GM15510 (cell line): ENCODE results near the gene STARD13.

Experiments used
- POLR2A ChIP-seq: IDR thresholded peaks from 3 replicates; pipeline ENCODE4 v1.6.1; 2011; ENCODE audit warnings: borderline replicate concordance; ENCODE audit not compliant: insufficient read length; ENCODE audit errors: extremely low read depth

The STARD13 gene

DNA sequence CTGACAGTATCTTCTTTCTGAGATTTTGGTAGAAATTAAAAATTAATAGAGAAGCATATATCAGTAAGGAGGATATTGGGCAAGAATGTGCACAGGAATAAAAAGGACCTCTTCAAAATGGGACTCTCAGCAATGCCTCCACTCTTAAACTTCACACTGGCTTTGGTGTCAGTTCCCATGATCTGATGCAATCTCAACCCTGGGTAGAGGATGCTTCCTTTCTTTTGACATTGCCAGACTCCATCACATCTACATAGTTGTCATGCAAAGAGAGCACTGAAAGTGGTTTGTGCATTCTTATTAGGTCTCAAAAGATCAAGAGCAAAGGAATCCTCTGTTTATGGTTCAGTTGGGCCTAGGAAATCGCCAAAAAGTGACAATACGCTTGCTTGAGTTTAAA lies 26.3 kb downstream of the STARD13 start:
- TF ChIP-seq POLR2A = no peak

GRCh38 chr13:33258808-33259193 lies 26.8 kb downstream of the STARD13 start:
- no peak for TF ChIP-seq POLR2A

DNA sequence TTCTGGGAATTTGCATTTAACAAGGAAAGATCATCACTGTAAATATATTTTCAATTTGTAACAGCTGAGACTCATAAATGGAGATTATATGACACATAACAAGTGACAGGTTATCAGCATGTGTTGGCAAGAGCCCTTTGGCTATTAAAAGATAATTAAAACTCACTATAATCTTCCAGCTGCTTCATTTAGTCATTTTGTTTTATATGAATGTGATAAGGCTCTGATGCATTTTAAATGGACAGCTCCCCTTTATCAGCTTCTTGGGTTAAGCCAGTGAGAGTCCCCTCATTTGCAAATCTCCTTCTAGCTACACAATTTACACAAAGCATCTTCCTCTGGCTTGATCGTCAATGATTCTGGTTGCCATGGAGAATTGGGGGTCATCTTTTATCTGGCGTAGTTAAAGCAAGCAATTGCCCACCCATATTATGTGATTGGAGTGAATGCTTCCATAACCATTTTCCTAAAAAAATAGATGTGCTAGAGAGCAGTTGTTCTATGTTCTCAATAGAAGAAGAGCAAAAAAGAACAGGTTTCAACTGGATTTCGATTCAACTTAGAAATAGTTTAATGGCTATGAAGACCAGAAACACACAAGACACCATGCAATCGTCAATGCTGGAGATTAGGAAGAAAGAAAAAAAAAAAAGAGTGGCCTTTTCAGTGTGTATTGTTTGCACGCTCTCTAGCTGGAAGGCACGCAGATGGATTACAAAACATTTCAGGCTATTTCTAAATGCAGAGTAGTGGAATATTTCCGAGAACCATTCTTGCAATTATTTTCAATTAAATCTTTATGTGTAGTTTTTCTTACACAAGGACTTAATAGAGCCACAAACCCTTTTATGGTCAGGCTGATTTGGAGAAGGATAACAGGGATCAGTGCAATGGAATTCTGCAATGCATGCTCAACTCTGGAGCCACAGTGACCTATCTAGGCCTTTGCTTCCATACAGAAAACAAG lies 27.4 kb downstream of the STARD13 start:
- TF ChIP-seq POLR2A = no peak

DNA sequence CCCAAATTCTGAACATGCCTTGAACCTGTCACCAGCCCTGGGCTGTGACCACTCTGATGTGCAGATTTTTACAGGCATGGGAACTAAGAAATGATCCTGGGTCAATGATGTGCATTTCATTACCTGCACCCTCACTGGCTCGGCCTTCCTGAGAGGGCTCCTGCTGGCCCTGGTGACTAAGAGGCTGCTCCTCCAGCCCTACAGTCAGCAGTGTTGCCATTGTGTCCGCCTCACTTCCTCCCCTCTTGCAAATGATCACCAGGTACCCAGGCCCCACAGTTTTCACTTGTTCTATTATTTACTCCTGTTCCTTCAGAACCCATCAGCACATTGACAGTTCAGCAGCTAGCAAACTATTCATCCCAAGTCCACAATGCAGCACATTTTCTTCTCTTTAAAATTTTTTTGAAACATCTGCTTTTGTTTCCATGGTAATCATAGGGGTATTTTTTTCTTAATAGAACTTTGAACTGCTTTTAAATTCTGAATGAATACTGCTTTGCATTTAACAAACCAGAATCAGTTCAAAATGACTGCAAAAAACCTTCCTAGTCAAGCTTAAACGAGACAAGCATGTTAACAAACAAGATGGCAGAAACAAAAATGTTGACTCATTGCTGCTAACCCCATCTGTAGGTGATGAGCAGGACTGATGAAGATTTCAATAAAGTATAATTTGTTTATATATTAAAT lies 29.3 kb downstream of the STARD13 start:
- TF ChIP-seq POLR2A = no peak

DNA sequence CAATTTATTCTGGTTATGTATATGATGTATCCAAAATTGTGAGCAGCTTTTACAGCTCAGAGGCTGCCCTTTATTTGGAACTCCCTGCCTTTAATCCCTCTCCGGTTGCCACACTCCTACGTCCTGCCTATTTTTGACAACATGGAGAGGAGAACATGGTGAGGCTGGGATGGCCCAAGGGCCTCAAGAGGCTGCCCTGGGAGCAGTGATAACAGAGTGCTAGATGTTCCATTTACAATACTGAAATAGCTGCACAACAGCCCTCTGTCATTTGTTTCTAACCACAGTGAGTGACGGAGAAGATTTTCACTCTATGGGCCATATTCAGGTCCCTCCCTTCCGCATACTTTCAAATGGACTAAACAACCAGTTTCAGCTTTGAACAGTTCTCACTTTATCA lies 33.4 kb downstream of the STARD13 start:
- TF ChIP-seq POLR2A = no peak

GRCh38 chr13:33251131-33251661 lies 34.4 kb downstream of the STARD13 start:
- TF ChIP-seq POLR2A = no peak

DNA sequence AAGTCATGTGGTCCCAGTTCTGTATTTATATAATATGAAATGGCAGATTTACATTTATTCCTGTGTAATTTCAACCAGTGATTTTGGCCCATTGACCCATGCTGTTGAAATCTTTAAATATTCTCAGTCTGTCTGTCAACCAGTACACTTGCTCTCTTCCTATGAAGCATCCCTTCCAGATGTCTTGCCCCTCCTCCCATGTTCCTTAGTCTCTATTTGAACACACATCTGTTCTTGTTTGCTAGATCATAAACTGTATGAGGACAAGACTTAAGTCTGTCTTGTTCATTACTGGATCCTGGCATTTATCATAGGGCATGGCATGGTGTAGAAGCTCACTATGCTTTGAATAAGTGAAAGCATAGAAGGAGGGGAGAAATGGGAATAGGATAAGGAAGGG lies 34.9 kb downstream of the STARD13 start:
- no peak for TF ChIP-seq POLR2A

DNA sequence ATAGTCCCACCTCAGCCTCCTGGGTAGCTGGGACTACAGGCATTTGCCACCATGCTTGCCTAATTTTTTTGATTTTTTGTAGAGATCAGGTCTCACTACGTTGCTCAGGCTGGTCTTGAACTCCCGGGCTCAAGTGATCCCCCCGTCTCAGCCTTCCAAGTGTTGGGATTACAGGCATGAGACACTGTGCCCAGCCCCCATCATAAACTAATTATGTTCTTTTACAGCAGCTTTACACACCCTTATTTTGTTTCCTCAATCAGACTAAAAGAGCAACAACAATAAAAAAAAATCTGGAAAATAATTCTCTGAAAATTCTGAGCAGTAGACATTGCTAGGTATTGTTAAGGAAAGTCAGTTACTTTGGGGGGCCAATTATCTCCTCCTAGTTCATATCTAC lies 35.7 kb downstream of the STARD13 start:
- no peak for TF ChIP-seq POLR2A

- no peak for TF ChIP-seq POLR2A
Observed at GRCh38 chr13:33249066-33249465, 36.5 kb downstream of the STARD13 start.

DNA sequence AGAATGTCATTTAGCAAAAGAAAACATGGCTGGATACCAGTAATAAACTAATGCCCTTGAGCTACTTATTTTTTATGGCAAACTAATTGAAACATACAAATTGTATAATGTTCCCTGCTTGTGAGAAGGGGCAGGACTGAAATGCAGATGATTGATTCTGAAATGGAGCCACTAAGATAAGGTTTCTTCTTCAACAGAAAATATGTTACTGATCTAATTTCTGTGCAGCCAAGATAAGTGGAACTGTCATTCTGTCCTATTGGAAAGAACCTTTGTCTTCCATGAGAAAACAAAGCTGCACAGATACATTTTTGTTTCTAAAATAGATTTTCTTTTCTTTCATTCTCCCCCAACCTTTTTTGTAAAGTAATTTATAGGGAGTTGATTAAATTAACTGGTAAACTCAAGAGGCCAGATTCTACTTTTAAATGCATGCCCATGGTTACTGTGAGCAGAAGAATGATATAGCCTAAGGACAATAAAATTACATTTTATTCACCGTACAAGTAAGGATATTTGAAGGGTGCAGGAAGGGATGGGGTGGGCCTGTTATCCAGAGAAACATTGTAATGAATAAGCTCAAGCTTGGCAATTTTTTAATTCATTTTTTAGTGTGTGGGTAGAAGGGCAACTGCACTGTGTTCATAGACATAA lies 39.9 kb downstream of the STARD13 start:
- TF ChIP-seq POLR2A = no peak

DNA sequence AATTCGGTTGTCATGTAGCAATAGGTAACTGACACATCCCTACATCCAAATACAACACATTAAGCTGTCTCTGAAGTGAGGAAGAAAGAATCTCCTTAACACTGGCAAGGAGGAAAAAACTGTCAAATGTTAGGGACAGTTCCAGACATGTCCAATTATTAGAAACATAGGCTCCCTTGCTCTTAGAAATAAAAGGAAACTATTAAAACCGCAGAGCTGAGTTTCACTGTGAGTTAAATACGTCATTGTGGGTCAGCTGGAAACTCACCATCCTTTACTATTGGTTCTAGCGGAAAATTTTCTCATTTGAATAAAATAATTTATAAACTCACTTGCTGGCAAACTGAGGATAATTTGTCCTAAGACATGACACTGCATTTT lies 40.7 kb downstream of the STARD13 start:
- no peak for TF ChIP-seq POLR2A

GRCh38 chr13:33244210-33244906 lies 41.2 kb downstream of the STARD13 start:
- no peak for TF ChIP-seq POLR2A

DNA sequence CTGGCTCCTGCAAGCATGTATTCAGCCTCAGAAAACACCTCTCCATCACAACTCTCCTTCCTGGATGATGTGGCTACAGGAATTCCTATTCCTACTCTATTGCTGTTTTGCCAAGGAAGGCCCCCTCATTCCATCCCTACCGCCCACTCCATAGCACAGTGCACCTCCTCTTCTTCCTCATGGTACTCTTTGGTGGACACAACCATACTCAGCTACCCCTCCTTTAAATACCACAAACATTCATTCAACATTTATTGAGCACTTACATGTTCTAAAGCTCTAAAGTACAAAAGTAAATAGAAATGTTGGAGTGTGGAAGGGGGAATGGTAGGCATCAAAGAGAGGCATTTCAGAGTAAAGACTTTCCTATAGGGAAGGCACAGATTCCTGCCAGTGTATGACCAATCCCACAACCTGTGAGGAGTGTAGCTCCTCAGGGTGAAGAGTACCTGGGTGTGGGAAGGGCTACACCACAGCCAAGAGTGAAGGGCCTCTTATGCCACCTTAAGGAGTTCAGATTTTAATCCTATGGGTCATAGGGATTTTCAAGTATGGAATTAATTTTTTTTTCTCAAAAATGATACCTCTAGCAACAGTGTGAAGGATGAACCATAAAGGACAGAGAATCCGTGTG lies 42.5 kb downstream of the STARD13 start:
- no peak for TF ChIP-seq POLR2A

DNA sequence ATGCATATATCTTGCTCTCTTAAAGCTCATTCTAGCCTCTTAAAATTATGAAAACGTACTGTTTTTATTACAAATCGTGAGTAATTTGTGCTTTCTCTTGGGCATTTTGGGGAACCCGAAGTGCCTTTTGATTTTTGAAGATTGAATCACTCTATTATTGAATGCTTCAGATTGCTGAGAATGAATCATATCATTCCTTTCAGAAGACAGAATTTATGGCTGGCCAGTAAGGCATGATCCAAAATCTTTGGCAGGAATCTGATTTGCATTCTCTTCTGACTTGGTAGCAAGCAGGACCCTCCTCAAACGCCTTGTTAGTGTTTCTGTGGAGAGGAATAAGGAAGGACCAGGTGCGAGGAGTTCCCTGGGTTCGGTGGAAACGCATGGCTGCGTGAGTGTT lies 49.5 kb downstream of the STARD13 start:
- TF ChIP-seq POLR2A = no peak
